GM18508 (cell line): Measurements from ENCODE around the gene CSHL1.
"Not testable (repeated sequence)": the region's sequence is repeated elsewhere in the genome, so short reads cannot be mapped to it uniquely, and the experiment has no call there.

Source experiments
- ATAC-seq: cut with Tn5 transposase; IDR thresholded peaks from one replicate; pipeline ENCODE4 v1.9.1; 2021; ENCODE audit warnings: moderate number of reproducible peaks; ENCODE audit not compliant: insufficient read depth, unreplicated experiment

Gene CSHL1

GRCh38 chr17:63941162-63941561 is 30.1 kb upstream of the CSHL1 start:
- ATAC-seq: no peak

GRCh38 chr17:63940584-63940983 is 29.5 kb upstream of the CSHL1 start:
- no peak for ATAC-seq

DNA sequence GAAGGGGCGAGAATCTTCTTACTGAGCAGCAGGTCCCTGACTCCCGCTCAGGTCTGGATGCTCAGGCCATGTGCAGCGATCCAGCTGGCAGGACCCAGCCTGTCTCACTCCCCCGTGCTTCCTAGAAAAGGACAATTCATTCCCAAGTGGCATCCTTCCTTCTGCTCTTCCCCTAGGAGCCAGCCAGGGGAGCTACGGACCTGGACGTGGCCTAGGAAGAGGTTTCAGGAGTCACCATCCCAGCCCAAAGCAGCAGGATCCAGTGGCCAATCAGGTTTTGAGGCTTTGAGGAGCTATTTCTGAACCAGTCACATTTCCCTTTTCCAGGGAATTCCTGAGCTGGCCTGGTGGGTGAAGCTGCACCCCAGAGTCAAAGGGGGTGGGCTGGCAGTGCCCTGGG is 28.8 kb upstream of the CSHL1 start:
- no peak for ATAC-seq

- no peak for ATAC-seq
These were observed 28.3 kb upstream of the CSHL1 start for GRCh38 chr17:63939401-63939800.

GRCh38 chr17:63937920-63938319 is 26.9 kb upstream of the CSHL1 start:
- no peak for ATAC-seq

DNA sequence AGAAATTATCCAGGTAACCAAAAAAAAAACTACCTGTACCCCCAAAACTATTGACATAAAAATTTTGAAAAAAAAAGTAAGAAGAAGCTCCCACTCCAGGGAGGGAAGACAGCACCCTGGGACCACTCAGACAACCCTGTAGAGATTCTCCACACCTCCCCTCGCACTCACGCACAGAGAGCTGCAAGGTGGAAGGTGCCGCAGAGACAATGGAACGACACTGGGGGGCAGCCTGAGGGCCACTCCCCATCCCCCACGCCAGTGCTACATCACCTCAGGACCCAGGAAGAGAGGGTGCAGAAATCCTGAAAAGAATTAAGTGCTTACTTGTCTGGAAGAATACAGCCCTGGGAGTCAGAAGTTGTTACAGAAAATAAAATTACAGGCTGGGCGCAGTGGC is 26.3 kb upstream of the CSHL1 start:
- no peak for ATAC-seq

GRCh38 chr17:63934183-63935112 is 23.4 kb upstream of the CSHL1 start:
- ATAC-seq: no peak

DNA sequence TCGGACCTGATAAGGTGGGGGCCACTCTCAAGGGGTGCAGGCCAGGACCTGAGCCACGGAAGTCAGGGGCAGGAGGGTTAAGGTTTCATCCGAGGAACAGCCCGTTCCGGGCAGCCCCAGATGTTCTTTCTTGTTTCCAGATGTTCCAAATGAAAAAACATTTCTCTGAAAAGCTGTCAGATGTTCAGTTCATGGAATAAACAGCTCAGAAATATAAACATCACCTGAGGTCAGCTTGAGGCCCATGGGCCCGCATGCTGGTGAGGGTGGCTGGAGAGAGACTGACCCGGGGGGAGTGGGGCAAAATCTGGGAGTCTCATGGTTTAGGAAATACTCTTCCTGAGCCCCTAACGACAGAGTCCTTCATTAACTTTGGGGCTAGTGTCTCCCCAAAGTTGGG is 22.5 kb upstream of the CSHL1 start:
- no peak for ATAC-seq

GRCh38 chr17:63932721-63933120 is 21.7 kb upstream of the CSHL1 start:
- ATAC-seq: no peak

DNA sequence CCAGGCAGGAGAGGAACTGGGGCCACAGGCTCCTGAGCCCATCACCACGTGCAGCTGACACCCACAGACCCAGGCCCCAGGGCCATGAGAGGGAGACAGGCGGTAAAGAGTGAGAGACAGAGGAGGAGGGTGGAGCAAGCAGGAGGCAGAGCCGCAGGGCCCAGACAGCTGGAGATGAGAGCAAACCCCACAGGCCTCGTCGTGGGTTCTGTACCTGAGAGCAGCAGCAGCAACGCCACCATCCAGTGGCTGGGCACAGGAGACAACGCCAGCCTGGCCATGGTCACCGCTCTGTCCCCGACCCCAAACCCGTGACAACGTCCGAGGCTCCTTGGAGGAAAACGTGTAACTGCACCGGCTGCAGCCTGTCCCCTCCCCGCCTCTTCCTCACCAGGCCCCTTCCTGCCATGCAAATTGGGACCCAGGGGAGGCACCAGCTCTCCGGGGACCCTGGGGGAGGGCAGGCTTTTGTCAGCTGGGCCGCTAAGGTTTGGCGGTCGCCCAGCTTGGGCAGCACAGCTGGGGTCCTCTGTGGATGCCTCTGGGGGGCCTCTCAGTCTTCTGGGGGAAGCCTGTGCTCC is 21.0 kb upstream of the CSHL1 start, which contains the start of gene CD79B:
CD79B (minus strand) TSS at position 351 of the 581 bp plus-strand sequence; CDS start at position 281, 70 bp downstream.
- ATAC-seq: no peak

DNA sequence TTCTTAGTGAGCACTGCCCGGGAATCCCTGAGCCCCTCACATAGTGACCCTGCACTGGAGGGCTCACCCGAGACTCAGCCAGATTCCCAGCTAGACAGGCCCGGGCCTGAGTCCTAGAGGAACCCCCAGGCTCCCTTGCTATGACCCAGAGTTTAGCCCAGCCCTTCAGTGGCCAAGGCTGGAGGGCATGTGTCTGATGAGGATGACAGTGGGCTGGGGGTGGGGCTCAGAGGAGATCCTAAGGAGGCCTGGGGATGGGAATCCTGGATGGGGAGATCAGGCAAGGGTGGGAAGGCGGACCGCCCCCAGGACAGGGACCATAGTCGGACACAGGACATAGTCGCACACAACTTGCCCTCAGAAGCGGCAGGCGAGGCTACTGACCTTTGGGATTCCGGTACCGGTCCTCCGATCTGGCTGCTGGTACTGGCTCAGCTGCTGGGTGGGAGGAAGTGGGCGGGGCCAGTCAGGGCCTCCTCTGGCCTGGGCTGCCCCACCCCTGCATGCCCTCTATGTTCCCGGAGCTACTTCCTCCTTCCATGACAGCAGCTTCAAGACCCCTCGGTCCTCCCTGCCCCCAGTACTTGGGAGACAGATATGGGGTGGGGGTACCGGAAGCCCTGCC is 20.0 kb upstream of the CSHL1 start:
- no peak for ATAC-seq

GRCh38 chr17:63929860-63930766 is 19.1 kb upstream of the CSHL1 start:
- no peak for ATAC-seq

- no peak for ATAC-seq
These were observed 18.1 kb upstream of the CSHL1 start for GRCh38 chr17:63928966-63929695.

DNA sequence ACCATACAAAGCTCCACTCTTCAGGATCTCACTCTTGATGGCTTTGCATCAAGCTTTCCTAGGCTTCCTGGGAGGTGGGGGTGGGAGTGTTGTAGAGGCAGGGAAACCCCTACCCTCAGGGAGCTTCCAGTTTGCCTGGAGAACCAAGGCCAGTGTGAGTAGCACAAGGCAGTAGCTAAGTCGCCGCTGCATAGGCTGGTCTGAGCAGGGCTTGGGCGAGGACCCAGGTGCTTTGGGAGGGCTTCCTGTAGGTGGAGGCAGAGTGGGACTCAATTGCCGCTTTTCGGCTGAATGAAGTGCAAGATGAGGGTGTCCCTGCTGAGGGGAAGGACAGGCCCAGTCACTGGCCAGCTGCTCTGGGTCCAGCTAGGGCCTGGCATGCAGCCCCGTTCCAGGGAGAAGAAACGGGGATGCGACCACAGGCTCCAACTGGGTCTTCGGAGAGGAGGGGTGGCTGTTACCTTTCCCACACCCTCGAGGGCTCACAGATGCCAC is 17.2 kb upstream of the CSHL1 start:
- ATAC-seq: no peak

GRCh38 chr17:63927464-63928171 is 16.6 kb upstream of the CSHL1 start:
- ATAC-seq: no peak

DNA sequence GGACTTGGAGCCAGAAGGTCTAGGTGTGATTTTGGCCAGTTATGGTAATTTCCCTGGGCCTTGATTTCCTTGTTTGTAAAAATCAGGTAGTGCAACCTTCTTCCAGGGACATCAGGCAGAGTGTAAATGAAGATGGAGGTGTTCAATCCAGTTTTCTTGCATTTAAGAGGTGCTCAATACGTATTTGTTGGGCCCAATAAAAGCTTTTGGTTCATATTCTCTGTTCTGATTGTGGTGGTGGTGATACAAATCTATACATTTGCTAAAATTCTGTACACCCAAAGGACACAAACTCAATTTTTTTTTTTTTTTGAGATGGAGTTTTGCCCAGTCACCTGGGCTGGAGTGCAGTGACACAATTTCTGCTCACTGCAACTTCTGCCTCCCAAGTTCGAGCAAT is 15.1 kb upstream of the CSHL1 start:
- ATAC-seq: no peak

DNA sequence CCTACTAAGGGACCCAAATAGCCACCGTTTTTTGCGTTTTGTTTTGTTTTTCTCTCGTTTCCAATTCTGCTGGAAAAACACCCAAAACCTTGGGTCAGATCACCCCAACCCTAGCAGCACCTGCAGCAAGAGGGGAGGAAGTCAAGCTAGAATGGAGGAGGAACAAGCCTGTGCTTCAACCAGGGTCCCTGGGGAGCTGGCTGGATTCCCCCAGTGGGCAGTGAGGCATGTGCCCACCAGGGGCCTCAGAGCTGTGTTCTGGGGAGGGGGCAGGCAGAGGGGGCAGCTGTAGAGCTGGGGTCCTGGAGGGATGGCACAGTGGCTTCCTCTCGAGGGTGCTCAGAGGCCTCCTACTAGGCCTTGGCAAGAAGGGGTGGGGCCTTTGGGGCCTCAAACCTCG is 14.6 kb upstream of the CSHL1 start:
- no peak for ATAC-seq

DNA sequence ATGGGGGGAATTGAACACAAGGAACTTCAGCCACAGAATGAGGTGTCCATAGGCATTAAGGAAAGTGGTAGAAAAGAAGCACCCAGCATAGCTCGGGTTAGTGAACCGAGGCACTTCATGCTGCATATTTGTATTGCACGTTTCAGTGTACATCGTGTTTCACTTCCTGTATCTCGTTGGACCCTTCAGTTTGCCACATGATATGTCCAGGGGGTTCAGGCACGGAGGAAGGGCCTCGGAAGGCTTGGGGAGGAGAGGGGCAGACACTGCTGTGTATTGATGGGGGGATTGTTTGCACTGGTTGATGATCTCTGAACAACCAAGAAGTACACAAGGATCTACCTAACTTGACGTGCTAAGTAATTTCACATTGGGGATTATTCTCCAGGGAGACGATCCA is 11.3 kb upstream of the CSHL1 start:
- ATAC-seq: not testable (repeated sequence)

DNA sequence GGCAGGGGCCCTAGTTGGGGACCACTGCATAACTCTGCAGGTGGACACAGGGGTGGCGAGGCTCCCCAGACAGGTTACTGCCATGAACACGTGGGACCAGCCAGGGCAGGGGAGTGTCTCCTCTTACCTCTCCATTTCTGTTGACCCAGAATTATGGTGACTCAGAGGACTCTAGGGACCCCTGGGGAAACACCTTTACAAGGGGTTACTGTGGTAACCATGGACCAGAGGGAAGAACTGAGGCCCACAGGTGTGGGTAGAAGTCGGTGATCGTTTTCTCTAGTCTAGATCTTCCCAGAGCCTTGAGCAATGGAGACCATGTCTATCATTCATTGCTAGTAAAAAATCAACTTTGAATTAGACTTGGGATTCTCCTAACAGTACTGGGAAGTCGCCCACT is 9.7 kb upstream of the CSHL1 start:
- ATAC-seq: not testable (repeated sequence)
